GM20431 (cell line): ENCODE measurements around the gene AGRN.
"Not testable (repeated sequence)": the region's sequence is repeated elsewhere in the genome, so short reads cannot be mapped to it uniquely, and the experiment has no call there.

Experiments used
- in situ Hi-C: fragments of 300-500 bp; cut with MseI, MboI; formaldehyde crosslinking; loops from one replicate; pipeline ENCODE4 v1.15.0; 2020; ENCODE audit warnings: low sequenced_read_pairs; ENCODE audit not compliant: unreplicated experiment

Gene AGRN

GRCh38 chr1:1017397-1018320 lies 2.3 kb upstream of the AGRN start:
- in situ Hi-C loops: not testable (repeated sequence)

- in situ Hi-C loops: not testable (repeated sequence)
Measured at GRCh38 chr1:1018321-1018685, 1.6 kb upstream of the AGRN start.

GRCh38 chr1:1019122-1019999 lies 559 bp upstream of the AGRN start:
- in situ Hi-C loops: no loop called here

DNA sequence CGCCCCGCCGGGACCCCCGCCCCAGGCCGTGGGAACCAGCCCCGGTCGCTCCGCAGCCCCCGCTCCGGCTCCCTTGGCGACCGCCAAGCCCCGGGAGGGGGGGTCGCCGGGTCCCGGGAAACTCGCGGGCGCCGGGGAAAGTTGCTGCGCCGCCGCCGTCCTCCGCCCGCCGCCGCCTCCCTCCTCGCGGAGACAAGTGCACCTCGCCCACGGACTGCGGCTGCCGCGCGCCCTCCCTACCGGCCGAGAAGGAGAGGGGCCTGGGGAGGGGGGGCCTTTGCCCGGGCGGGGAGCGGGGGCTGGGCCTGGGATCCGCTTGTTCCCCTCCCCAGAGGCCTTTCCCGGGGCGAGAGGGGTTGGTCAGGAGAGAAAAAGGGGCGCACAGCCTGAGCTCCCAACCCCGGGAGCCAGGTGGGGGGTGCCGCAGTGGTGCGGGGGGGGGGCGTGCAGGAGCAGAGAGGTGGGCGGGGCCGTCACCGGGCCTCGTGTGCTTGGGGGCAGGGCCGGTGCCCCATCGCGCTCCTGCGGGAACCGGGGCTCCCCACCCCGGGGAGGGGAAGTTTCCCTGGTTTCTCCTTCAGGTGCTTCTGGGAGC lies 592 bp downstream of the AGRN start:
- in situ Hi-C loops: no loop called here

DNA sequence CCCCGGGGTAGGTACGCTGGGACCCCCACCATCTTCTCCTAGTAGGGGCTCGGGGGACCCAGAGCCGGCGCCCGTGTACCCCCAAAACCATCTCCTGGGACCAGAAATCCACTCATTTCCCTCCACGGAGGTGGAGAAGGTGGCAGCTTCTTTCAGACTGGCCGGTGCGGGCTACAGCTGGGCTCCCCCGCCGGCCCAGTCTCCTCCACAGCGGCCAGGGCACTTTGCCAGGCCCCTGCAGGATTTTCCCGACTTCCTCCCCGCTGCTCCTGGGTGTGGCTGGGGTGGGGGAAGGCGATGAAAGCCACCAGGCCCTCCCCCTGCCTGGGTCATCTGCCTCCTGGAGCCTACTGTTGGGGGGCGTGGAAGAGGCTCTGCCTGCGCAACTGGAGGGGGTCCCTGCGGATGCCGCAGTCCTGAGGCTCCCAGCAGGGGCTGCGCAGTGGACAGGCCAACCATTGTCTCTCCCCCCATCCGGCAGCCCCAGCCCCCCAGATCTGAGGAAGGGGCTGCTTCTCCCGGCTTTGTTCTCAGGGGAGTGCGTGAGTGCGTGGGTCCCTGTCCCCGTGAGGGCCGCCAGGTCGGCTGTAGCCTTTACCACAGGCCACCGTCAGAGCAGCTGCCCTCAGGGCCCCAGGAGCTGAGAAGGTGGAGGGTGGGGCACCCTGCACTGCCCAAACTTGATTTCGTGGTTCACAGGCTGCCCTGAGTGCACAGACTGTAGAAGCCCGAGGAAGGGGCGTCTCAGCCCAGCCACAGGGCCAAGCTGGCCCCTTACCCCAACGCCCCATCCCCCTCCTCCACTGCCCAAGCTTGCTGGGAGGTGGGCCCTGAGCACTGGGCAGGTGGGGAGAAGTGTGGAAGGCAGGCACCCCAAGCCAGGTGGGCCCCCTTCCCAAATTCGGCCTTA lies 1.3 kb downstream of the AGRN start:
- in situ Hi-C loops: no loop called here

GRCh38 chr1:1021920-1022259 lies 2.0 kb downstream of the AGRN start:
- in situ Hi-C loops: no loop called here

- in situ Hi-C loops: no loop called here
Measured at GRCh38 chr1:1022302-1023009, 2.5 kb downstream of the AGRN start.

DNA sequence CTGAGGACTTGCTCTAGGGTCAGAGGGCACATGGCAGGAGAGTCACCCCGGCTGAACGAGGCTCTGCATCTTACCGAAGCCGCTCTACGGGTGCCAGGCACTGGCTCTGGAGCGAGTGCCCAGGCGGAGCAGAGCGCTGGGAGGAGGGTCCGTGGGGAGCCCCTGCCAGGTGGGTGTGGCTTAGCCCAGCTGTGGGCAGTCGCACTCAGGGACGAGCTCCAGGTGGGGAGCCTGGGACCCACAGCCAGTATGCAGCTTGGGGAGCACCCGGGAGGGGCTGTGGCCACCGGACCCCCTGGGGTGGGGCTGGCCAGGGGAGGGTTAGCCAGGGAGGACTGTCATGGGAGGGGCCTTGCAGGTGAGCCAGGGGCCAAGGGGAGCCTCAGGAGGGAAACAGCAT lies 3.8 kb downstream of the AGRN start:
- in situ Hi-C loops: no loop called here

- in situ Hi-C loops: no loop called here
Measured at GRCh38 chr1:1024149-1024770, 4.3 kb downstream of the AGRN start.

GRCh38 chr1:1024771-1025699 lies 5.1 kb downstream of the AGRN start:
- in situ Hi-C loops: no loop called here

GRCh38 chr1:1025730-1026129 lies 5.8 kb downstream of the AGRN start:
- in situ Hi-C loops: no loop called here

- in situ Hi-C loops: no loop called here
Measured at GRCh38 chr1:1026599-1027413, 6.9 kb downstream of the AGRN start.

GRCh38 chr1:1027791-1028190 lies 7.9 kb downstream of the AGRN start:
- in situ Hi-C loops: no loop called here

GRCh38 chr1:1030867-1031658 lies 11.1 kb downstream of the AGRN start:
- in situ Hi-C loops: not testable (repeated sequence)

GRCh38 chr1:1031659-1032235 lies 11.8 kb downstream of the AGRN start:
- in situ Hi-C loops: no loop called here

GRCh38 chr1:1032424-1032823 lies 12.5 kb downstream of the AGRN start:
- in situ Hi-C loops: no loop called here
